Spinal cord (tissue), 10 donors: ENCODE measurements around the gene KRTAP4-16. TPM values are rescaled to one million over a fixed set of nuclear protein-coding genes. Genes with fewer than 3 reads are reported as not detected.
"Not testable (repeated sequence)": the region's sequence is repeated elsewhere in the genome, so short reads cannot be mapped to it uniquely, and the experiment has no call there.

Source experiments
- DNase-seq, 6 donors: peaks; one replicate each; pipeline versions ENCODE4 v3.0.0 to v3.0.0-alpha.2; 2013 to 2015; ENCODE audit warnings: low spot score in 6 of 6, low read depth in 4 of 6
- H3K27ac ChIP-seq: one replicate; pipeline ENCODE4 v1.5.1; 2013; ENCODE audit warnings: low read depth, low read length, control low read depth
- H3K27me3 ChIP-seq: one replicate; pipeline ENCODE4 v1.6.1; 2013; ENCODE audit warnings: low read length; ENCODE audit not compliant: control insufficient read depth, insufficient read depth
- H3K36me3 ChIP-seq: one replicate; pipeline ENCODE4 v1.6.1; 2013; ENCODE audit warnings: low read length; ENCODE audit not compliant: control insufficient read depth, insufficient read depth
- H3K4me1 ChIP-seq: one replicate; pipeline ENCODE4 v1.6.1; 2013; ENCODE audit warnings: low read length; ENCODE audit not compliant: control insufficient read depth, insufficient read depth
- H3K4me3 ChIP-seq: one replicate; pipeline ENCODE4 v1.5.1; 2013; ENCODE audit warnings: low read depth, low read length, control low read depth
- H3K9me3 ChIP-seq: one replicate; pipeline ENCODE4 v1.6.1; 2013; ENCODE audit warnings: low read length; ENCODE audit not compliant: control insufficient read depth, insufficient read depth
- WGBS: methylation state at CpG from one replicate; pipeline ENCODE4 v1.1.5; 2013; ENCODE audit warnings: missing lambda C conversion rate; ENCODE audit not compliant: insufficient coverage; 5-methylcytosine and 5-hydroxymethylcytosine counted together
- polyA plus RNA-seq, 2 donors: library from polyadenylated mRNA; unstranded; fragments of 120-200 nt; gene quantifications; one replicate each; pipeline ENCODE4 v1.2.1, GENCODE V29; 2013; ENCODE audit not compliant: insufficient read length in 2 of 2
- total RNA-seq, 2 donors: library from RNA; depleted of rRNA in 1 of 2; stranded (reverse); fragments of 120-200 nt in 1 of 2; fragments of >200 nt in 1 of 2; gene quantifications; one replicate each; pipeline versions ENCODE4 v1.2.3 to v1.2.4, GENCODE V29; 2013 to 2014
- donor health status: healthy.

The KRTAP4-16 gene
- total and polyA plus RNA-seq, 4 donors = not detected

DNA sequence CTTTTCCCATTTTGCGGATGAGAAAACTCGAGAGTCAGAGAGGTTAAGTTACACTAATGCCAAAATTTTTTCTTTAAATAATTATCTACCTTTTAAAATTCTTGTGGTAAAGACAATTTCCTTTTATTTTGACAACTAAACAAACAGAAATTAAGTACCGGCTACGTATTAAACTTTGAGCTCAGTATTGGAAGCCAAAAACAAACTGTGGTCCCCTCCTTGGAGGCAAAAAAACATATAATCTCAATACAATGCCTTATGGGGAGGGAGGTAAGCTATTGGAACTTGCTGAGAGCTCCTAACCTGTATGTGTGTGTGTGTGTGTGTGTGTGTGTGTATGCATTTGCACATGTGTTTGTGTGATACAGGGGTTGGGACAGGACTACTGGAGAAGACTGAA lies 38.6 kb downstream of the KRTAP4-16 start:
- no peaks in the 10 kb centered on the region for H3K36me3 ChIP-seq
- no peaks in the 10 kb centered on the region for H3K27me3 ChIP-seq
- WGBS = no CpG with 5 or more reads among the region's 4 CpGs
- H3K4me3 ChIP-seq = no peak overlapping the region
- H3K4me1 ChIP-seq = no peaks in the 10 kb centered on the region
- DNase-seq = no peak
- no peak overlapping the region for H3K27ac ChIP-seq
- no peaks in the 10 kb centered on the region for H3K9me3 ChIP-seq

DNA sequence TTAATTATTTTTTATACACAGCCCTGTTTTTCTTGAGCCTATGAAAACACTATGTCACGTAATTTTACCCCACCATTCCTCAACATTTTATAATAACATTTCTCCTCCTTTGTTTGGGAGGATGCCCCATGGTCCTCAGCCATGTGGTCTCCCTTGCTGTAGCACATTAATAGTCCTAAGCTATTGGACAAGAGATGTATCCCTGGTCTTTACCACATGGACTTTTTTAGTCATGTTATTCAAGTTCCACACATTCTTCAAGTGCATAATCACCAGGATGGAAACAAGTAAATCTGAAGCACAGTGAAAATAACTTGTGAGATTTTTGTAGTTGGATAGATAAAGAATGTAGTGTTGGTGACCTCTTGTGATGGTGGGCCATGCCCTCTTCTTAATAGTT lies 40.0 kb downstream of the KRTAP4-16 start:
- Histone ChIP-seq H3K9me3 (no peaks in the 10 kb centered on the region), H3K36me3 (no peaks in the 10 kb centered on the region), H3K4me3 (no peak overlapping the region), H3K4me1 (no peaks in the 10 kb centered on the region), H3K27me3 (no peaks in the 10 kb centered on the region), H3K27ac (no peak overlapping the region)
- no peak for DNase-seq
- WGBS = 60% methylated on average over 1 of the region's 1 CpG

- H3K4me1 ChIP-seq = no peaks in the 10 kb centered on the region
- no peaks in the 10 kb centered on the region for H3K9me3 ChIP-seq
- no peak within 1 kb of the TSS for H3K4me3 ChIP-seq
- H3K27ac ChIP-seq = no peak within 1 kb of the TSS
- 80% methylated on average over 4 of the region's 6 CpGs for WGBS
- no peaks in the 10 kb centered on the region for H3K27me3 ChIP-seq
- DNase-seq = no peak
- H3K36me3 ChIP-seq = no peaks in the 10 kb centered on the region
Measured at GRCh38 chr17:41060052-41060604, 41.9 kb downstream of the KRTAP4-16 start, which contains the start of gene KRTAP2-3. KRTAP2-3 (minus strand) TSS chr17:41060114; CDS start chr17:41060050, 64 bp downstream.

DNA sequence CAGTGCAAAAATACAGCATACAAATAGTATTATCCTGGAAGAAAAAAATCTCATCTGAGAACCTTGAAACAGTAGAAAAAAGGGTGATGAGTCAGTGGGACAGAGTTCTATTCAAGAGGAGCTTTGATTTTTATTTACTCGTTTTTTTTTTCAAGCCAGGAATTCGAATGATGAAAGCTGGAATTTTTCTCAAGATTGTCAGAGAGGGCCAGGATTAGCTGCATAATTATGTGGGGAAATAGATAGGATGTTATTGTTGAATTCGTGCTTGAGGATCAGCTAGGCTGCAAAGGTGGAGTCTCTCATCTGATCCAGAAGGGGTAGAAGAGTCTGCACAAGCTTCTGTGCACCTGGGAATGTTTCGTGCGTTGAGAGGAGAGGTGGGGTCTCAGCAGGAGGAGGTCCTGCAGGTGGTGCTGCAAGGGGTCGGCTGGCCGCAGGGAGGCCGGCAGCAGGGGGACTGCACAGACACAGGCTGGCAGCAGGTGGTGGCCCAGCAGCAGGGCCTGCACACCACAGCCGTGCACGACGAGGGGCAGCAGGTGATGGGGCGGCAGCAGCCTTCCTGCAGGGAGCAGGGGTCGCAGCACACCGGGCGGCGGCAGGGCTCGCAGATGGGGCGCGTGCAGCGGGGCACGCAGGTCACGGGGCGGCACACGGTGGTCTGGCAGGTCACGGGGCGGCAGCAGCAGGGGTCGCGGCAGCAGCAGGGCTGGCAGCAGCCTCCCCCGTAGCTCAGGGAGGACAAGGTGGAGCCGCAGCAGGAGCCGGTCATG lies 42.5 kb downstream of the KRTAP4-16 start:
- DNase-seq, H3K4me3 ChIP-seq, H3K4me1 ChIP-seq, H3K27ac ChIP-seq, H3K27me3 ChIP-seq, H3K9me3 ChIP-seq, H3K36me3 ChIP-seq: not testable (repeated sequence)
- 42% methylated on average over 6 of the region's 31 CpGs for WGBS

DNA sequence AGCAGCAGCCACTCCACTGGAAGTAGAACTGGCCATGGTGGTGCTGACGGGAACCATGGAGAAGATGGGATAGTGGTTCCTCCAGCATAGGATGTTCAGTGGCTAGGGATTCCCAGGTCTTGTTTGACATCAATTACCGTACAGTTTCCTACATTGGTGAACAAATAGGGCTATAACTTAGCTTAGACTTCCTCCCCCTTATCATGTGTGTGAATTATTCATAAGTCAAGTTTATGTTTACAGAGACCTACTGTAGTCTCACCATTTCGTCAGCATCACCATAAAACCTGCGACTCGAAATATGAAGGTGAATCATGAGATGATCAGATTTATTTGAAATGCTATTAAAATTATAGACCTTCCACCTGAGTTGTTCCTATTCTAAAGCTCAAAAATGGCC lies 43.3 kb downstream of the KRTAP4-16 start:
- Histone ChIP-seq H3K36me3 (no peaks in the 10 kb centered on the region), H3K27me3 (no peaks in the 10 kb centered on the region), H3K9me3 (no peaks in the 10 kb centered on the region), H3K4me3 (no peak overlapping the region), H3K4me1 (no peaks in the 10 kb centered on the region), H3K27ac (no peak overlapping the region)
- DNase-seq = no peak
- WGBS = no CpG with 5 or more reads among the region's 5 CpGs

DNA sequence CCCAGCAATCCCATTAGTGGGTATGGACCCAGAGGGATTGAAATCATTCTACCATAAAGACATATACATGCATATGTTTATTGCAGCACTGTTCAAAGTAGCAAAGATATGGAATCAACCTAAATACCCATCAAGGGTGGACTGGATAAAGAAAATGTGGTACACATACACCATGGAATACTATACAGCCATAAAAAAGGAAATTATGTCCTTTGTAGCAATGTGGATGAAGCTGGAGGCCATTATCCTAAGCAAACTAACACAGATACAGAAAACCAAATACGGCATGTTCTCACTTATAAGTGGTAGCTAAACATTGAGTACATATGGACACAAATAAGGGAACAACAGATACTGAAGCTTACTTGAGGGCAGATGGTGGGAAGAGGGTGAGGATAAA lies 44.5 kb downstream of the KRTAP4-16 start:
- no peak overlapping the region for H3K4me3 ChIP-seq
- no peaks in the 10 kb centered on the region for H3K27me3 ChIP-seq
- H3K4me1 ChIP-seq = no peaks in the 10 kb centered on the region
- H3K9me3 ChIP-seq = no peaks in the 10 kb centered on the region
- H3K36me3 ChIP-seq = no peaks in the 10 kb centered on the region
- no CpG with 5 or more reads among the region's 1 CpG for WGBS
- no peak for DNase-seq
- H3K27ac ChIP-seq = no peak overlapping the region

DNA sequence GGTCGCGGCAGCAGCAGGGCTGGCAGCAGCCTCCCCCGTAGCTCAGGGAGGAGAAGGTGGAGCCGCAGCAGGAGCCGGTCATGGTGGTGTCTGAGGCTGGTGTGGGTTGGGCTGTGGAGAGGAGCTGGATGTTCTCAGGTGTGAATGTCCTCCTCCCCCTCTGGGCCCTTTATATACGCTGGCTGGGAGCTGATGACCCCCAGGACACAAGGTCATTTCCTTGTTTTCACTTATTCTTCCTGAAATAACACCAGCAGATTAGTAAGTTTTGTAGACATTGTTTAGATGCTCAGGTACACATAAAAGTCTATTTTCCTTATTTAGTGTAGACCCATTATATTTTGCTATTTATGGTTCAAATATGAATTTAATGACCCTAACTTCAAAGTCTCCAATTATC lies 46.9 kb downstream of the KRTAP4-16 start, which contains the start of gene KRTAP2-2:
Gene KRTAP2-2, minus strand, starts transcription at position 101 of the 400 bp plus-strand sequence. Its CDS starts 19 bp downstream, at position 82.
- not testable (repeated sequence) for DNase-seq, H3K4me1 ChIP-seq, H3K36me3 ChIP-seq, H3K27ac ChIP-seq, H3K9me3 ChIP-seq, H3K4me3 ChIP-seq, H3K27me3 ChIP-seq
- no CpG with 5 or more reads among the region's 6 CpGs for WGBS

GRCh38 chr17:41054556-41054955 lies 47.5 kb downstream of the KRTAP4-16 start:
- H3K4me3 ChIP-seq, DNase-seq, H3K36me3 ChIP-seq, H3K27me3 ChIP-seq, H3K4me1 ChIP-seq, H3K9me3 ChIP-seq, H3K27ac ChIP-seq: not testable (repeated sequence)
- 77% methylated on average over 7 of the region's 9 CpGs for WGBS

DNA sequence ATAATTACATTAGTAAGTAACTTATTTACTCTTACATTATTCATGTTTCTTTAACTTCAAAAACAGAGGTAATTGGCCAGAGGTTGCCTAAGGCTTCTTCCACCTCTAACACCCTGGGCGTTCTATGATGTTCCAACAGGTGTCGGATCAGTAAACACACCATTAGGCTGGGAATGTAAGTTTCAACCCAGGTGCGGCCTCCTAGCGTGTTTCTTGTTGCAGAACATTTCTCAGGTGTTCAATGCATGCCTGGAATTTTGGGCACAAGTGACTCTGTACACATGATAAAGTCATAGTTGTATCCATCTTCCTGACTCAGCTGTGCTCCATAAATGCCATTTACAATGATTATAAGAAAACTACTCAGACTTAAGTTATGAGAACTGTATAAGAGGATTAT lies 48.0 kb downstream of the KRTAP4-16 start:
- DNase-seq = no peak
- no peaks in the 10 kb centered on the region for H3K4me1 ChIP-seq
- WGBS = 90% methylated on average over 3 of the region's 4 CpGs

GRCh38 chr17:41052566-41052965 lies 49.4 kb downstream of the KRTAP4-16 start:
- no peak overlapping the region for H3K4me3 ChIP-seq
- H3K27ac ChIP-seq = no peak overlapping the region
- no peaks in the 10 kb centered on the region for H3K36me3 ChIP-seq
- no peaks in the 10 kb centered on the region for H3K27me3 ChIP-seq
- no peak for DNase-seq
- no peaks in the 10 kb centered on the region for H3K9me3 ChIP-seq
- H3K4me1 ChIP-seq = no peaks in the 10 kb centered on the region

More for the DNA sequence above, 48.0 kb downstream of the KRTAP4-16 start:
- Histone ChIP-seq H3K4me3 (no peak overlapping the region), H3K9me3 (no peaks in the 10 kb centered on the region), H3K27ac (no peak overlapping the region), H3K36me3 (no peaks in the 10 kb centered on the region), H3K27me3 (no peaks in the 10 kb centered on the region)
